DOHH2 (cell line): ENCODE results near the gene LETM1.

Source experiments
- H3F3A ChIP-seq: fragments of 200-600 bp; sonication (generic), shearing (Covaris generic); 2 replicates; pipeline ENCODE4 v1.6.0; 2016; ENCODE audit warnings: antibody characterized with exemption, mild to moderate bottlenecking; ENCODE audit not compliant: control insufficient read depth, insufficient read depth
- H3K27ac ChIP-seq: fragments of 200-600 bp; sonication (generic); 2 replicates; pipeline ENCODE4 v1.5.1; 2014; ENCODE audit warnings: low read depth, mild to moderate bottlenecking, low read length, moderate library complexity
- H3K27me3 ChIP-seq: fragments of 200-600 bp; sonication (generic); 2 replicates; pipeline ENCODE4 v1.6.1; 2014; ENCODE audit warnings: mild to moderate bottlenecking, low read length, mixed read lengths; ENCODE audit not compliant: control insufficient read depth
- H3K36me3 ChIP-seq: fragments of 200-600 bp; sonication (generic); 2 replicates; pipeline ENCODE4 v1.6.1; 2014; ENCODE audit warnings: mild to moderate bottlenecking, low read length, moderate library complexity, mixed read lengths; ENCODE audit not compliant: control insufficient read depth
- H3K4me1 ChIP-seq: fragments of 200-600 bp; sonication (generic); 2 replicates; pipeline ENCODE4 v1.6.1; 2014; ENCODE audit warnings: mild to moderate bottlenecking, low read length, mixed read lengths; ENCODE audit not compliant: control insufficient read depth
- H3K4me2 ChIP-seq: fragments of 200-600 bp; sonication (generic); 2 replicates; pipeline ENCODE4 v1.6.0; 2014; ENCODE audit warnings: mild to moderate bottlenecking, low read length, moderate library complexity
- H3K4me3 ChIP-seq: fragments of 200-600 bp; sonication (generic); 2 replicates; pipeline ENCODE4 v1.5.1; 2014; ENCODE audit warnings: mild to moderate bottlenecking, low read length, mixed read lengths
- H3K79me2 ChIP-seq: fragments of 200-600 bp; sonication (generic); 2 replicates; pipeline ENCODE4 v1.6.1; 2014; ENCODE audit warnings: mild to moderate bottlenecking, low read length, mixed read lengths; ENCODE audit not compliant: control insufficient read depth
- H3K9me2 ChIP-seq: fragments of 200-600 bp; sonication (generic); replicated peaks from 2 replicates; pipeline ENCODE4 v1.6.1; 2014; ENCODE audit warnings: mild to moderate bottlenecking, low read length, mixed read lengths; ENCODE audit not compliant: control insufficient read depth
- H3K9me3 ChIP-seq: fragments of 200-600 bp; sonication (generic); 2 replicates; pipeline ENCODE4 v1.6.1; 2014; ENCODE audit warnings: antibody characterized with exemption, low read length, mixed read lengths; ENCODE audit not compliant: control insufficient read depth, insufficient read depth
- H4K20me1 ChIP-seq: fragments of 200-600 bp; sonication (generic); 2 replicates; pipeline ENCODE4 v1.6.0; 2014; ENCODE audit warnings: low read depth, mild to moderate bottlenecking, antibody characterized with exemption, low read length, moderate library complexity; ENCODE audit not compliant: control insufficient read depth, insufficient read depth
- CTCF ChIP-seq: fragments of 200-600 bp; sonication (generic); IDR thresholded peaks from one replicate; pipeline ENCODE4 v1.5.1; 2014; ENCODE audit warnings: antibody characterized with exemption, mild to moderate bottlenecking, low read depth, low read length; ENCODE audit not compliant: poor library complexity, severe bottlenecking
- EZH2phosphoT487 ChIP-seq: fragments of 200-600 bp; sonication (generic); IDR thresholded peaks from 2 replicates; pipeline ENCODE4 v1.6.1; 2017; ENCODE audit warnings: borderline replicate concordance, mild to moderate bottlenecking, antibody characterized with exemption, low read length, moderate library complexity, mixed read lengths

Gene LETM1

GRCh38 chr4:1795299-1796195 is 60.4 kb downstream of the LETM1 start:
- peaks cover 36% of the 10 kb centered on the region for H3K27me3 ChIP-seq
- no peaks in the 10 kb centered on the region for H3K36me3 ChIP-seq
- no peak for TF ChIP-seq CTCF
- no peaks in the 10 kb centered on the region for H3K4me1 ChIP-seq
- H4K20me1 ChIP-seq, result no peaks in the 10 kb centered on the region
- no peaks in the 10 kb centered on the region for H3K79me2 ChIP-seq
- H3K4me2 ChIP-seq, result no peak overlapping the region
- no peak overlapping the region for H3K4me3 ChIP-seq
- no peak overlapping the region for H3K27ac ChIP-seq
- no peaks in the 10 kb centered on the region for H3K9me2 ChIP-seq
- H3F3A ChIP-seq, result no peaks in the 10 kb centered on the region
- H3K9me3 ChIP-seq, result no peaks in the 10 kb centered on the region

GRCh38 chr4:1794809-1795298 is 61.1 kb downstream of the LETM1 start:
- Histone ChIP-seq H3K79me2 (no peaks in the 10 kb centered on the region), H3K36me3 (no peaks in the 10 kb centered on the region), H4K20me1 (no peaks in the 10 kb centered on the region; the same call in 1 of the 2 replicates), H3K9me3 (no peaks in the 10 kb centered on the region), H3K4me1 (no peaks in the 10 kb centered on the region), H3K27ac (no peak overlapping the region), H3K27me3 (peaks cover 39% of the 10 kb centered on the region), H3K9me2 (no peaks in the 10 kb centered on the region), H3K4me3 (no peak overlapping the region), H3F3A (no peaks in the 10 kb centered on the region), H3K4me2 (no peak overlapping the region)
- no peak for TF ChIP-seq EZH2phosphoT487
- no peak for TF ChIP-seq CTCF

GRCh38 chr4:1793940-1794808 is 61.8 kb downstream of the LETM1 start:
- TF ChIP-seq CTCF (no peak), EZH2phosphoT487 (no peak)
- Histone ChIP-seq H3K4me2 (no peak overlapping the region), H3K27me3 (peaks cover 39% of the 10 kb centered on the region), H3K4me3 (no peak overlapping the region), H3K36me3 (no peaks in the 10 kb centered on the region), H3K9me2 (no peaks in the 10 kb centered on the region), H3F3A (no peaks in the 10 kb centered on the region), H4K20me1 (no peaks in the 10 kb centered on the region; the same call in 1 of the 2 replicates), H3K79me2 (no peaks in the 10 kb centered on the region), H3K9me3 (no peaks in the 10 kb centered on the region), H3K27ac (no peak overlapping the region), H3K4me1 (no peaks in the 10 kb centered on the region)
